LHCN-M2 (cell line): ENCODE measurements around the gene FGD5. TPM values are rescaled to one million over a fixed set of nuclear protein-coding genes. Genes with fewer than 3 reads are reported as not detected.

Source experiments
- DNase-seq: peaks from one replicate; pipeline ENCODE4 v3.0.0-alpha.2; 2012; ENCODE audit warnings: low read depth
- total RNA-seq: library from RNA; depleted of rRNA; stranded (reverse); fragments of >200 nt; gene quantifications from 2 replicates; pipeline ENCODE4 v1.2.3, GENCODE V29; 2014

Gene FGD5
- total RNA-seq, 1 experiment from 2014 or later: not detected

DNA sequence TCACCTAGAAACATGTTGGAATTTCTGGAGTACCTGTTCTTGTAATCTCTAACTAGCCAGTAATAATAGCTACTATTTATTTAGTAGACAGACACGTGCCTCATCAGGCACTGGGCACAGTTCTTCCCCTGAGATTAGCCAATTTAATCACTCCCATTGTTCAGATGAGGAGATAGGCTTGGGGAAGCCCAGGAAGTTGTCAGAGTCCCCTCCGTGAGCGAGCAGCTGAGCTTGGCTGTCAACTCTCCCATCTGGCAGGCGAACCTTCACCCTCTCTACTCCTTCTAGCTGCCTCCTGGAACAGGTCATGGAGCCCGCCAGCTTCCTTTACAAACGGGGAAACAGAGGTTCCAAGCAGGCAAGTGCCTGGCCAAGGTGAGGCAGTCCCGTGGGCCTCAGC, 31.1 kb upstream of the FGD5 start:
- no peak for DNase-seq

DNA sequence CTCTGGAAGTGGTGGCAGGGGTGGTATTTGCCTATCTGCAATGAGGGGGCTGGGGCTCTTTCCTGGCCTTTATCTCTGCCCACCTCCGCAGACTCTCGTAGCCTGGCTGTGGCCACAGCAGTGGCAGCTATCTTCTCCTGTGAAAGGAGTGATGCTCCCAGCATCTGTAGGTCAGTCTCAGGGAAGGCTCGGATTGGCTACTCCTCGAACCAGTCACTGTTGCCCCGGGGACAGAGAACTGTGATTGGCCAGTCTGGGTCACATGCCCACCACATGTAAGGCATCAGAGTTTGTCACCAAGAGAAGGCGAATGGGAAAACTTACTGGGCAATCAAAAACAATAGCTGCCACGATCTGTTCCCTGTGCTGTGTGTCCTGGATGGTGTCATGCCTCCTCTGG, 30.1 kb upstream of the FGD5 start:
- DNase-seq: no peak

DNA sequence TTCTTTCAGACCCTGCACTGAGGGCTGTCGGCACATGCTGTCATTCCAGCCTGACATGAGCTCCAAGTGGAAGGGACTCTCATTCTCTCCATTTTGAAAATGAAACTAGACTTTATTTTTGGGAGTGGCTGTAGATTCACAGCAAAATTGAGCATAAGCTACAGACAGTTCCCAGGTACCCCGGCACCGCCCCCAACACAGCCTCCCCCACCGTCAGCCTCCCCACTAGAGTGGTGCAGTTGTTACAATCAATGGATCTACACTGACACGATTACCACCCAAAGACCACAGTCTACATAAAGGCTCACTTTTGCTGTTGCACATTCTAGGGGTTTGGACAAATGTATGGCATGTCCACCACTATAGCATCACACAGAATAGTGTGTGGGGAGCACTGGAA, 29.5 kb upstream of the FGD5 start:
- no peak for DNase-seq

DNA sequence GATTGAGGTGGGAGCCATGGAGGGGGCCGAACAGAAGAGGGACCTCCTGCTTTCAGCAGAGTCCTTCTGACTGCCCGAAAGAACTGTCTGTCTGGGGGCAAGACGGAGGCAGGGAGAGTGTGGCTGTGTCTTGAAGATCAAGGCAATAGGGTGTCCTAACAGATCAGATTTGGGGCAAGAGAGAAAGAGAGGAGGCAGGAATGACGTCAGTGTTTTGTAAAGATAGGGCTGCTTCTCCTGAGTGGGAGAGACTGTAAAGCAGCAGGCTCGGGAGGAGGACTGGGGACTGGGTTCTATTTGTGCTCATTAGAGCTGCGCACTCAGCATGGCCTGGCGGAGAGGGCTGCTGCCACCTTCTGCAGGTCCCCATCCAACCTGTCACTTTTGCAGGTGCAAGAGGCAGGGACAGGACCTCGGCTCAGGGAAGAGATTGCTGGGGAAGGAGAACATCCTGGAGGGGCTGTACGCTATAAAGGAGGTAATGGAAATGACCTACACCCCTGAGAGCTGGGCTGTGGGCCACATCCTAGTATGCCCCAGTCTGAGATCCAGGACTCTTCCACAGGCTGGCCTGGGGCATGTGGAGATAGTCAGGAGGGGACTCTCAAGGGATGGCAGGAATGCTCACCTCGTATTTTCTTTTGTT, 29.0 kb upstream of the FGD5 start:
- DNase-seq: no peak

DNA sequence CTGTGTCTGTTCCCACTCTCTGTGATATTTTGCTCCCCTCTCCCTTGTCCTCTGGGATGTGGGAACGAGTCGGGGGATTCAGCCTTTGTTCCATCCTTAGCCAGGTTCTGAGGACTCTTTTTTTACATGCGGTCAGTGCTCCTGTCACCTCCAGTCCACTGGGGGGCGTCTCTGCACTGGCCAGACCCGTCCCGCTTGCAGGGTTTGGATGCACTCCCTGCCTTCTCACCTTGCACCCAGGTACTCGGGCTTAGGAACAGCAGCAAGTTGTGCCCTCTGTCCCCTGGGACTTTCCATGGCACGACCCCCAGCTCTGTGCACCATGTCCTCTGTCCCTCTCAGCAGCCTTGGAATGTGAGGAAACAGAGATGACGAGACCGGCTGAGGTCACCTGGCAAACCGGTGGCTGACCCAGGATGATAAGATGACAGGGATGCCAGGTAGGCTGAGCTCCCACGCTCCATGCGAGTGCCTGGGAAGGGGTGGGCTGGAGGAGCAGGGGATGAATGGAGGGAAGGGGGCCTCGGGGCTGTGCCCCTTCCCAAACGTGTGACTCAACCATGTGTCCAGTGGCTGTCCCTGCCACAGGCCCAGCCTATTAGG, 27.3 kb upstream of the FGD5 start:
- peak; percentile 18 for DNase-seq

DNA sequence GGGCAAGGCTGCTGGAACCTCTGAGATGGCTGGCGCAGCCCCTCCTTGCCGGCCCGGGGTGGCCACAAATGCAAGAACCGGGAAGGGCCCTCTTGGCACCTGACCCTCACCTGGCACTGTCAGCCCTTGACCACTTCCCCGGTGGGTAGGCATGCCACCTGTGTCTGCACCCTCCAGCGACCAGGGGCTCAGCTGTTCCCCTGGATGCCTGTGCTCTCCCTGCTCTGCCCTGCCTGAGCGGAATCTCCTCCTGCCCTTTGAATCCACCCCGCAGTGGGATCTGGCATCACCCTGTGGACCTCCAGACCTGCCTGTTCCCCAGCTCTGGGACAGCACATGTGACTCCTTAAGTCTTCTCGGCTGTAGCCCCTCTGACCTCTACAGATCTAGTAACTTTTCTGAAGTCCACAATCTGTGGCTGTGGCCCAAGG, 26.1 kb upstream of the FGD5 start:
- DNase-seq: no peak

DNA sequence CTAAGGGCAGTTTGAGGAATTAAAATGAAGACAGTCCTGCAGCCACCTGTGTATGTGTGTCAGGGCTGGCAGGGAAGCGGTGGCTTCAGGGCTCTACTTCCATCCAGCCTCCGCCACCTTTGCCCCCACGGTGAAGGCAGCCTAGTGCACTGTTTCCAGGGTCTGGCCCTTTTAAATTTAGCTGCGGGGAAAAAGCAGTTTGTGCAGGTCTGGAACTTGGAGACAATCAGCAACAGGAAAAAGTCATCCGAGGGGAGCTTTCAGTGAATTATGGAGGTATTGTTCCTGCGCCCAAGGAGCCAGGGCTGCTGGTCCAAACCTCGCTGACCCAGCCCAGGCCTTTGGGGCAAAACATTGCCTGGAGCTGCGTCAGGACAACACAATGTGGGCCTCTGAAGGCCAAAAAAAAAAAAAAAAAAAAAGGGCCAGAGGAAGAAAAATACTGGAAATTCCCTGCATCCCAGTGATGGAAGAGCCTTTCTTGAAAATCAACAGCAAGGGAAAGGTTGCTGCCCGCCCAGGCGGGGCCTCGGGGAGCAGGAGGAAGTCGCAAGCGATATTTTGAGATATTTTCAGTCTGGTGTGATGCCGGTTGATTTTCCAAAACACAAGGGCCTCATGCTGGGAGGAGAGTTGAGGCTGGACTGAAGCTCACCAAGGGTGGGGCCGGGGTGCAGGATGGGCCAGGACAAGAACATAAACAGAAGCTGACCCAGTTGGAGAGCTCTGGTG, 25.5 kb upstream of the FGD5 start:
- no peak for DNase-seq

DNA sequence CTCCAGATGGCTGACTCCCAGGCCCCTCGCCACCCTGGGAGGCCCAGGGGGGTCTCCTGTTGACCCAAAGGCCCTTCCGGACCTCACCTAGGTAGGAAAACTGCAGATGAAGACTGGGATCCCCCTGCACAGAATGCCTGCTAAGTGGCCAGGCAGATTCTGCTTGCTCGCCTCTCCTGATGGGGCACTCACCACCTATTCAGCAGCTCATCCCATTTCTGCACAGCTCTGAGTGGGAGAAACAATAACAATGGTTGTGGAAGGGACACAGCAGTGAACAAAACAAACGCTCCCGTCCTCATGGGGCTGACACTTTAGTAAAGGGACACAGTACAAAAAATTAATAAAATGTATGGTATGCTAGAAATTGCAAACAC, 24.9 kb upstream of the FGD5 start:
- no peak for DNase-seq

DNA sequence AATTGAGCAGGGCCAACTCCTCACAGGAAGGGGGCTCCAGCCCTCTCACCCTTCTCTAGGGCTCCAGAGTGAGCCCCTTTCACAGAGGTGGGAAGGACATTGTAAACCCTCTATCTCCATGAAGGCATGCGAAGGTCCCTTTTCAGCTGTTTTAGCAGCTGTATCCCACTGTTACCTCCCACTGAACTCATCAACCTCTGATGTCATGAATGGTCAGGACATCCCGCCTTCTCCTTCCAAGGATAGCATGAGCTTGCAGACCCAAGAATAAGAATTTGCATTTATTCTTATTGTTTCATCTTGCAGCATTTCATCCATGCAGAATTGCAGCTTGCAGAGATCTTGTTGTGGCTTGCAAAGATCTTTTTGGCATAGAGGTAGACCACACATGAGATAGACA, 24.3 kb upstream of the FGD5 start:
- DNase-seq: no peak

DNA sequence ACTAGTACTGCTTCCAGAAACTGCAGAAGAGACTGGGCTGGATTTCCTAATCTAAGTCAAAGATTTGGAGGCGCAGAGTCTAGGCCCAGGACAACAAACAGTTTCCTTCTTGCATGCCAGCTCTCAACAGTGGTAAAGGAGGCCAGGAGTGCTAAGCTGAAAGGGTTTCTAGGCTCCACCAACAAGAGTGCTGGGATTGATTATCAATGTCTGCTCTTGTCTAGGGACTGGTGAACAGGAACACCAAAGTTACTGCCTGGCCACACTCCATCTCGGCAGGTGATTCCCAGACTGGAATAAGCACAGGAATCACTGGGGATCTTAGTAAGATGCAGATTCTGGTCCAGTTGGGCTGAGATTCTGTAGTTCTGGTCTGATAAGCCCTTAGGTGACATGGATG, 22.8 kb upstream of the FGD5 start:
- no peak for DNase-seq

DNA sequence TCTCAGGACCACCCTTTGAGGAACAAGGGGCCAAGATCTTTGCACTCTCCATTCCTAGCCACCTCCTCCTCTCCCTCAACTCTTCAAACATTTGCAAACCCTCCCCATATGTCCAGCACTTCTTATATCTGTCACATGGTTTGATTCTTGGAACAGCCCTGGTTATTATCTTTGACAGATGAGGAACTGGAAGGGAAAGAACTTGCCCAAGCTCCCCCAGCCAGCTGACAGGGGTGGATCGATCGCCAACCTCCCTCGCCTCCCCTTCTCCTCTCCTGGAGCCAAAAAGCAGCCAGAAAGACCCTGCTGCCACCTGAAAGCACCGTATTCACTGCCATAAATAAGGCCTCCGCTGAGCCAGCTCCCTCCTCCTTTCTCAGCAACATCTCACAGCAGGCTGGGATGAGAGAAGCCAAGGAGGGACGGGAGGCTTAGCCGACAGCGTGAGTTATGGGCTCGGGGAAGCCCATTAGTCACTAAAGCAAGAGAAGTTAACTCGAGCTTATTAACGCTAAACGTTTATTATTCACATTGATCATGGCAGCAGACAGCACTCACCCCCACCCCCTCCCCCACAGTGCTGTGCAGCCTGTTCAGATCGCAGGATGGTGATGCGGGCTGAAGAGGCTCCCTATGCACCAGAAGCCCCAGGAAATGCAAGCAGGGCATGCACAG, 22.2 kb upstream of the FGD5 start:
- DNase-seq: no peak

DNA sequence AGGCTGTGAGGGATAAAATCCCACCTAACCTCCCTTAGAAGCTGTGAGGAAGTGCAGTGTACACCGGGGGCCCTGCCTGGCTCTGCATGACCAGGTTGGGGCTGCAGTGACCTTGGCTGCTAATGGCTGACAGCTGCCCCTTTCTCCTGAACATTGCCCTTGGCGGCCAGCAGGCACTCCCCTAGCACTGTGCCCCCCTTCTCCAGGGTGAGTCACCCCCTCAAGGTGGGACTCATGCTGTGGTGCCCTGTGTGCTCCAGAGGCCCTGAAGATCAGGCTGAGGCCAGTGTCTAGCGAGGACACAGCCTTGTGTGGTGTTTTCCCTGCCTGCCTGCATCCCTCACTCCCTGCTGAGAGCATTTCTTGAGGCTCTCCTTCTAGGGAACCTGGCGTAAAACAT, 21.0 kb upstream of the FGD5 start:
- no peak for DNase-seq

DNA sequence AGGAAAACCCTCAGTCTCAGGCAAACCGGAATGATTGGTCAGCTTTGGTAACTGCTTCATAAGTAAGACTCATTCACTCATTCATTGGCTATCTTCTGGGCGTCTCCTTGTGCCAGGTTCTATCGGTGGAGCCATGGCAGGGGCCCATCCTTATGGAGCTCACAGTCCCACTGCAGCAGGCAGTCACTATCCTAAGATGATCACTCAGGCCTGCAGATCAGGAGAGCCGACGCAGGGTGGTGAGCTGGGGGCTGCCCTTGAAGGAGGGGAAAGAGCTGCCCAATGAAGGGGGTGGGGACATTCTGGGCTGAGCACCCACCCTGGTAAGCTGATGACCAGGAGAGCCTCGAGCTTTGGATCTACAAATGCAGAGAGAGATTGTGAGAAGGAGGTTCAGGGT, 20.5 kb upstream of the FGD5 start:
- DNase-seq: no peak

DNA sequence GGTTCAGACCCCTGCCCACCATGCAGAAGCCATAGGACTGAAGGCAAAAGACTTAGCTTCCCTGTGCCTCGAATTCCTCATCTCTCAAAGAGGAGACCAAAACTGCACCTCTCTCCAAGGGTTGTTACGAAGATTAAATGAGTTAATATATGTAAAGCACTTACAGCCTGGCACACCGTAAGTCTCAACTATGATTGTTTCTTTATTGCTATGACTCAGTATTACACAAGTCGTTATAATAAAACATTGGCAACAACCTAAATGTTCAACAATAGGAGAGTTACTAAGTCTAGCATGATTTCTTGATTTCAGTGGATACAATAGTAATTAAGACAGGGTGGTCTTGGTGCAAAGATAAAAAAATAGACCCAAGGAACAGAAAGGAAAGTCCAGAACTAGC, 19.6 kb upstream of the FGD5 start:
- DNase-seq: no peak

DNA sequence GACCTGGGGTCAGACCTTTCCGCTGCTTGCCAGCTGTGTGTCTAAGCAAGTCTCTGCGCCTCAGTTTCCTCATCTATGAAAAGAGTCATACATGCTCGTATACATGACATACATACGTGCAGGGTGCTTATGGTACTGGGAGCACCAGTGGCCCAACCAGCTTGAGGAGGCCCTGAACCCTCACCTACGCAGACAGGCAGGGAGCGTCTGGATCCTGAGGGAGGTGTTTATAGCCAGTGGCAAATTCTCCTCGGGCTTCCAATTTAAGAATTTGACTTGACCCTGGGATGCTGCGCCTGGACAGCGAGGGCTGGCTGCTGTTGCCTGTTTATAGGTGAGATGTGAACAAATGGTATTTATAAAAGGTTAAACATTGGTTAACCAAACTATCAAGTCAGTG, 17.7 kb upstream of the FGD5 start:
- DNase-seq: no peak

DNA sequence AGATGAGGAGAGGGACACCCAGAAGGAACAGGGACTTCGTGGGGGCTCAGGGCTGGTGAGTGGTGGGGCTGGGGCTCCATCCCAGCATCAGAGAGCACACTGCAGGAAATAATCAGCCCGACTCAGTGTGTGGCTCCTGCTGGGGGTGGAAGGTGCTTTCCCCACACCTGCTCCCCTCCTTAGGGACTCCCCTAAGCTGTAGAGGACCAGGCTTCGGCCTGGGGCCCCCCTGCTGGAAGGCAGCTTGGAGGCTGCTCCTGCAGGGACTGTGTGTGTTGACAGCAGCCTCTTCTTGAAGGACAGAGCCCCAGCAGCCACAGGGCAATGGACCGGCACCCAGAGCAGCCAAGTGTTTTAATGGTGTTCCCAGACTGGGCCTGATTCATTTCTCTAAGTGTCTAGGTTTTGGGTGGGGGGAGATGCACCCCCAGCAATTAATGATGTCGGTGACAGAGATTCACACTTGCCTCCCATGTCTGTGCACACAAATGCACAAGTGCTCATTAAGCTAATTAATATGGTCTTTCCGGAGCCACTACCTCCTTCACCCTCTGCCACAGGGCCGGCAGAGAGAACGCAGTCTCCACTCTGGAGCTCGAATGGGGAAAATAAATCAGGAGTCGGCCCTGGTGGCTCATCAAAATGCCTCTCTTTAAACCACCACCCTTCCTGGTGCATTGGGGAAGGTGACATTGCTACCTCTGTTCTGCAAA, 16.9 kb upstream of the FGD5 start:
- DNase-seq: no peak

DNA sequence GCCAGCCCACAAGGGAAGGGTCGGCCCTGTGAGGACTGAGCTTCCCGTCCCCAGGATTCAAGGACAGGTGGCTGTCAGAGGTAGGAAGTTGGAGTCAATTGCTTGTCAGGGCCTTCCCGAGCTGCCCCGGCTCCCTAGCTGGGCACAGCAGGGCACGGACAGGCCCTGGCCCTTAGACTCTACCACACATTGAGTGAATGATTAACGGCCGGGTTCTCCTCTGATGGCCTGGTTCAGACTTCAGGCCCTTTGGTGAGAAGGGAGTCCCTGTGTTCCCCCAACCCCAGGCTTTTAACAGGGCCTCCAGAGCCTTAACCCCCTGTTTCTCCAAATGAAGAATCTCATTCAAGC, 16.4 kb upstream of the FGD5 start:
- no peak for DNase-seq

DNA sequence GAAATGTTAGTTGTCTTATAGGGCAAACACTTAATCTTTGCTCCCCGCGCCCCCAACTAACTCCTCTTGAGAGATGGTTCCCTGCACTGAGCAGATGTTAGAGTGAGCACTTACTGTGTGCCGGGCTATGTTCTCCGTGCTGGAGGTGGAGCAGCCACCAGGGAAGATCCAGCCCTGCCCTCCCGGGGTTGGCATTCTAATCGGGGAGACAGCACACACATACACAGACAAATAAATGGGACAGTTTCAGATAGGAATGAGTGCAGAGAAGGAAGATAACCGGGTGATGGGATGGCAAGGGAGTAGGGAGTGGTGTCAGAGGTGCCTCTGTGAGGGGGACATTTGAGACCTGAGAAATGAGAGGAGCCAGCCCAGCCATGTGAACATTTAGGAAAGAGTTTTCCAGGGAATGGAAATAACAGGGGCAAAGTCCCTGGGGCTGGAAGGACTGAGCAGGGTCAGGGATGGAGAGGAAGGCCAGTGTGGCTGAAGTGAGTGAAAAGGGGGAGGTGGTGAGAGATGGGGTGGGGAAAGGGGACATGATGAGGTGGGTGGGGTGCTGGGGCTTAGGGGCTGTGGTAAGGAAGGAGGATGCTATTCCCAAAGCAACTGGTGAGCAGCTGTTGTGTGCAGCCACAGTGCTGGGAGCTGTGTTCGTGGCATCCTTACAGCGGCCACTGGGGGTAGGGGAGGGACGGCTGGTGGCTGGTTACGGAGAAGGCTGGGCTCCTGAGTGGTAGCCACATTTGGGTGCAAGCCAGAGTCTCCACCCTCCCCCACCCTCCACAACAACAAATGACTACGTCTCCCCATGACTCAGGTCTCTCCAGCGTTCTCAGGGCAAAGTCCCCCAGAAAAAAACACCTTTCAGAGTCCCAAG, 15.4 kb upstream of the FGD5 start:
- peak; percentile 43 for DNase-seq

DNA sequence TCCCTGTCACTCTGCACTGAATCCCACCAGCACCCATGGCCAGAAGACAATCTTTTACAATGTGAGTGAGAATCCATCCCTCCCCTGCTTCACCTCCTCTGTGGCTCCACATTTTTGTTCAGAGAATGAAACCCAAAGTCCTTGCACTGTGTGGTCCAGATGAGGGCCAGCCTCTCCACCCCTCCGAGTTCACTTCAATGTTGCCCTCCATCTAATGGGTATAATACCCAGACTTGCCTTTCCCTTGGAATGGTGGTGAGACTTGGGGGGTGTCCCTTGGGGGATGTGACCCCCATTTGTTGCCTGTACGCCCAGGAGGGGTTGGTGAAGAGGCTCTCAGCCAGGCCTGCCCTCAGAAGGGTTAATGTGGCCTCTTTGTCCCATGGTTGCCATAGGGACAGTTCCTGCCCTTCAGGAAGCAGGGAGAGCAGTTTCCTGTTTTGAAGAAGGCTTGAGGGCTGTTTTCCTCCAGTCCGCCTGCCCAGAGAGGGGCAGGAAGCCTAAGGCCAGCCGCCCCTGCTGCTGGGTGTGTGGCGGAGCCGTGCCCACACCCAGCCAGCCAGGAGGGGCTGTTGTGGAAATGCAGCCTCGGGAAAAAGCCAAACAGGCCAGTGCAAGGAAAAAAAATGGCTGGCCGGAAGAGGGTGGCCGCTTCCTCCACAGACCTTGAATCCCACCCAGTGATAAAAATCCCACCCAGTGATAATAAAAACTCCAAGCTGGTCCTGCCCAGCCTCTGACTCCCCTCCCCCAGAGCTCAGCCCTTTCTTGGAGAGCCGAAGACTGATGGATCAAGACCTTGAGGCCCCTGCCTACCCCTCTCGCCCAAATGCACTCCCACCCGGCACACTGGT, 14.6 kb upstream of the FGD5 start:
- no peak for DNase-seq
